HUES48 (cell line): Measurements from ENCODE around the gene CDKN1A.

ENCODE experiments used
- H3K27ac ChIP-seq: one replicate; pipeline ENCODE4 v1.7.0; 2013; ENCODE audit warnings: low read depth, low read length, inconsistent platforms
- H3K27me3 ChIP-seq: 2 replicates; pipeline ENCODE4 v1.6.1; 2013; ENCODE audit warnings: mild to moderate bottlenecking, low read length; ENCODE audit not compliant: control insufficient read depth, insufficient read depth
- H3K36me3 ChIP-seq: 2 replicates; pipeline ENCODE4 v1.6.1; 2013; ENCODE audit warnings: low read length; ENCODE audit not compliant: control insufficient read depth, insufficient read depth
- H3K4me1 ChIP-seq: 2 replicates; pipeline ENCODE4 v1.6.1; 2013; ENCODE audit warnings: mild to moderate bottlenecking, low read length; ENCODE audit not compliant: control insufficient read depth, insufficient read depth
- H3K4me3 ChIP-seq: 2 replicates; pipeline ENCODE4 v1.5.1; 2013; ENCODE audit warnings: mild to moderate bottlenecking, low read depth, low read length
- H3K9ac ChIP-seq: 2 replicates; pipeline ENCODE4 v1.6.1; 2013; ENCODE audit warnings: mild to moderate bottlenecking, low read depth, low read length, moderate library complexity
- H3K9me3 ChIP-seq: 2 replicates; pipeline ENCODE4 v1.6.1; 2013; ENCODE audit warnings: low read length; ENCODE audit not compliant: control insufficient read depth, insufficient read depth

Gene CDKN1A

DNA sequence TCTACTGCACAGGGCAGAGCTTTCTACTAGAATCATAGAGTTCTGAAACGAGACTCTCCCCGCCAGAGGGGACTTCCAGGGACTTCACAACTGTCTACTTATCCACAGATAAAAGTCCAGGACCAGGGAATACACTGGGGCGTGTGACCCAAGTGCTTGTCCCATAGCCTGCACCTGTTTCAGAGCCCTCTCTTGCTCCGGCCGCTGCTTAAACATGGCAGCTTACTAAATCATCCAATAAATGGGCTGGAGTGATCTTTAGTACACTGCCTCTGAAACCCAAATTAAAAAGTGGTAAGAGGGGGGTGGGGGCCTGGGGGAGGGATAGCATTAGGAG, 10.2 kb downstream of the CDKN1A start:
- Histone ChIP-seq H3K4me3 (no peak overlapping the region), H3K9me3 (no peaks in the 10 kb centered on the region), H3K9ac (no peak overlapping the region), H3K36me3 (peaks cover 31% of the 10 kb centered on the region), H3K27ac (no peak overlapping the region), H3K4me1 (no peaks in the 10 kb centered on the region), H3K27me3 (no peaks in the 10 kb centered on the region)

DNA sequence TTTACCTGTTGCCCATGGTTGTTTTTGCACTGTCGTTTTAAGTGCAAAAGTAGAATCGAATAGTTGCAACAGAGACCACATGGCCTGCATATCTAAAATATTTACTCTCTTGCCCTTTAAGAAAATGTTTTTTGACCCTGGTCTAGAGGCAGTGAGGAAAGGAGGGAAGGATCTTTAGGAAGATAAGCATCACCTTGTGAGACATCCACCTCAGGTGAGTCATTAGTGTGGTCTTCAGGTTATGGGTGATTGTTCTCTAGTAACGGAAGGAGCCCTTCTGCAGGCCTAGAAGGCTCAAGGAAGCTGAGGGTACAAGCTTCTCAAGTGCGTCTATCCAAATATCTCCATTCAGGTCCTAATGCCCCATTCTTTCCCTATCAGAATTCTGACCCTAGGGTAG, 12.5 kb downstream of the CDKN1A start:
- Histone ChIP-seq H3K4me1 (no peaks in the 10 kb centered on the region), H3K9me3 (no peaks in the 10 kb centered on the region), H3K27me3 (no peaks in the 10 kb centered on the region), H3K4me3 (no peak overlapping the region), H3K9ac (no peak overlapping the region), H3K36me3 (peaks cover 9% of the 10 kb centered on the region; the same call in 1 of the 2 replicates), H3K27ac (no peak overlapping the region)

- Histone ChIP-seq H3K4me3 (no peak overlapping the region), H3K9me3 (no peaks in the 10 kb centered on the region), H3K4me1 (no peaks in the 10 kb centered on the region), H3K27me3 (no peaks in the 10 kb centered on the region), H3K27ac (no peak overlapping the region), H3K36me3 (peaks cover 5% of the 10 kb centered on the region; the same call in 1 of the 2 replicates), H3K9ac (no peak overlapping the region)
These were observed 13.1 kb downstream of the CDKN1A start for GRCh38 chr6:36691612-36692011.

DNA sequence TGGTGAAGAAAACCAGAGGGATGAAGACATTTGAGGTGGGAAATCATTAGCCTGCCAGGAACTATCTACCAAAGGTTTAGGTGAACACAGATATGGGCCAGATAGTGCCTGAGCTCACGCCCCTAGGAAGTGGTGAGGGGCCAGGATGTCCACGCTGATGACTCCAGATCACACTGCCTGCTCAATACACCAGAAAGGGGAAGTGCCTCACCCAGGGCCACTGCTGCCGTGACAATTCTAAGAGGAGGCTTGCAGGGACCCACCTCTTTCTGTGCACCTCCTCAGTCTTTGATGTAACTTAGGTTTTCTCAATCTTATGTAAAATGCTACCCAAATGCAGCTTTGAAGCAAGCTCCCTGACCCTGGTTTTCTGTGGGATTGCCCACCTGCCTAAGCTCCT, 13.7 kb downstream of the CDKN1A start:
- no peaks in the 10 kb centered on the region for H3K36me3 ChIP-seq
- H3K9ac ChIP-seq: no peak overlapping the region
- H3K27ac ChIP-seq: no peak overlapping the region
- H3K27me3 ChIP-seq: no peaks in the 10 kb centered on the region
- H3K9me3 ChIP-seq: no peaks in the 10 kb centered on the region
- no peaks in the 10 kb centered on the region for H3K4me1 ChIP-seq
- H3K4me3 ChIP-seq: no peak overlapping the region

- H3K4me1 ChIP-seq: no peaks in the 10 kb centered on the region
- H3K27ac ChIP-seq: no peak overlapping the region
- H3K9me3 ChIP-seq: no peaks in the 10 kb centered on the region
- no peak overlapping the region for H3K9ac ChIP-seq
- H3K4me3 ChIP-seq: no peak overlapping the region
- H3K36me3 ChIP-seq: no peaks in the 10 kb centered on the region
- no peaks in the 10 kb centered on the region for H3K27me3 ChIP-seq
These were observed 14.6 kb downstream of the CDKN1A start for GRCh38 chr6:36692861-36693702.

DNA sequence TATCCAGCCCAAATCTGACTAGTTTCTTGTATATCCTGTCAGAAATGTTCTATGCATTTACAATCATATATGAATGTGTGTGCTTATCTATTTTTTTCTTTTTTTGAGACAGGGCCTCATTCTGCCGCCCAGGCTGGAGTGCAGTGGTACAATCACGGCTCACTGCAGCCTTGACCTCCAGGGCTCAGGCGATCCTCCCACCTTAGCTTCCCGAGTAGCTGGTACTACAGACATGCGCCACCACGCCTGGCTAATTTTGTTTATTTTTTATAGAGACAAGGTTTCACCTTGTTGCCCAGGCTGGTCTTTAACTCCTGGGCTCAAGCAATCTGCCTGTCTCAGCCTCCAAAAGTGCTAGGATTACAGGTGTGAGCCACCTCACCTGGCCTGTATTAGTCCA, 16.1 kb downstream of the CDKN1A start:
- Histone ChIP-seq H3K4me3 (no peak overlapping the region), H3K27ac (no peak overlapping the region), H3K4me1 (no peaks in the 10 kb centered on the region), H3K9me3 (no peaks in the 10 kb centered on the region), H3K9ac (no peak overlapping the region), H3K27me3 (no peaks in the 10 kb centered on the region), H3K36me3 (no peaks in the 10 kb centered on the region)

- H3K9me3 ChIP-seq: no peaks in the 10 kb centered on the region
- no peak overlapping the region for H3K4me3 ChIP-seq
- no peaks in the 10 kb centered on the region for H3K36me3 ChIP-seq
- H3K27ac ChIP-seq: no peak overlapping the region
- no peaks in the 10 kb centered on the region for H3K27me3 ChIP-seq
- H3K4me1 ChIP-seq: no peaks in the 10 kb centered on the region
- no peak overlapping the region for H3K9ac ChIP-seq
These were observed 16.9 kb downstream of the CDKN1A start for GRCh38 chr6:36695414-36695813.

GRCh38 chr6:36697481-36697903, 19.0 kb downstream of the CDKN1A start, which contains the start of gene RAB44:
RAB44 (plus strand) TSS chr6:36697826; CDS start chr6:36704236, 6,410 bp downstream.
- Histone ChIP-seq H3K36me3 (no peaks in the 10 kb centered on the region), H3K9ac (no peak within 1 kb of the TSS), H3K9me3 (no peaks in the 10 kb centered on the region), H3K27ac (no peak within 1 kb of the TSS), H3K27me3 (no peaks in the 10 kb centered on the region), H3K4me1 (no peaks in the 10 kb centered on the region), H3K4me3 (no peak within 1 kb of the TSS)

- Histone ChIP-seq H3K27me3 (no peaks in the 10 kb centered on the region), H3K9ac (no peak overlapping the region), H3K27ac (no peak overlapping the region), H3K36me3 (no peaks in the 10 kb centered on the region), H3K9me3 (no peaks in the 10 kb centered on the region), H3K4me3 (no peak overlapping the region), H3K4me1 (no peaks in the 10 kb centered on the region)
These were observed 19.7 kb downstream of the CDKN1A start for GRCh38 chr6:36698196-36698595.

- Histone ChIP-seq H3K4me1 (no peaks in the 10 kb centered on the region), H3K9ac (no peak overlapping the region), H3K27ac (no peak overlapping the region), H3K27me3 (no peaks in the 10 kb centered on the region), H3K36me3 (no peaks in the 10 kb centered on the region), H3K9me3 (no peaks in the 10 kb centered on the region), H3K4me3 (no peak overlapping the region)
These were observed 20.4 kb downstream of the CDKN1A start for GRCh38 chr6:36698871-36699271.

GRCh38 chr6:36699348-36699747, 20.8 kb downstream of the CDKN1A start:
- no peaks in the 10 kb centered on the region for H3K4me1 ChIP-seq
- no peak overlapping the region for H3K27ac ChIP-seq
- no peaks in the 10 kb centered on the region for H3K27me3 ChIP-seq
- no peaks in the 10 kb centered on the region for H3K9me3 ChIP-seq
- no peak overlapping the region for H3K9ac ChIP-seq
- no peaks in the 10 kb centered on the region for H3K36me3 ChIP-seq
- no peak overlapping the region for H3K4me3 ChIP-seq
